GM23248 (cell line): ENCODE data around the gene ZSCAN25. TPM values are rescaled to one million over a fixed set of nuclear protein-coding genes. Genes with fewer than 3 reads are reported as not detected.
A peak's percentile ranks its signal among the peaks of the same experiment; 100 is the strongest.

Experiments
- DNase-seq: peaks from one replicate; pipeline ENCODE4 v3.0.0-alpha.2; 2015
- H2AFZ ChIP-seq: fragments of 200-600 bp; sonication (generic); 2 replicates; pipeline ENCODE4 v1.6.1; 2016; ENCODE audit warnings: antibody characterized with exemption
- H3F3A ChIP-seq: fragments of 200-600 bp; sonication (generic); 2 replicates; pipeline ENCODE4 v1.6.1; 2016; ENCODE audit warnings: mild to moderate bottlenecking, antibody characterized with exemption, mixed run types; ENCODE audit not compliant: insufficient read depth
- H3K27ac ChIP-seq: fragments of 200-600 bp; sonication (generic); 2 replicates; pipeline ENCODE4 v1.5.1; 2016; ENCODE audit warnings: mild to moderate bottlenecking
- H3K27me3 ChIP-seq: fragments of 200-600 bp; sonication (generic); replicated peaks from 2 replicates; pipeline ENCODE4 v1.6.1; 2016; ENCODE audit warnings: mild to moderate bottlenecking; ENCODE audit not compliant: insufficient read depth
- H3K36me3 ChIP-seq: fragments of 200-600 bp; sonication (generic); 2 replicates; pipeline ENCODE4 v1.6.1; 2016; ENCODE audit warnings: low read depth, mild to moderate bottlenecking
- H3K4me1 ChIP-seq: fragments of 200-600 bp; sonication (generic); 2 replicates; pipeline ENCODE4 v1.6.1; 2016; ENCODE audit warnings: mild to moderate bottlenecking; ENCODE audit not compliant: insufficient read depth
- H3K4me2 ChIP-seq: fragments of 200-600 bp; sonication (generic); one replicate; pipeline ENCODE4 v1.6.1; 2016; ENCODE audit warnings: mild to moderate bottlenecking; ENCODE audit not compliant: unreplicated experiment
- H3K4me3 ChIP-seq: fragments of 200-600 bp; sonication (generic); 2 replicates; pipeline ENCODE4 v1.5.1; 2016; ENCODE audit warnings: mild to moderate bottlenecking
- H3K79me2 ChIP-seq: fragments of 200-600 bp; sonication (generic); 2 replicates; pipeline ENCODE4 v1.6.1; 2016; ENCODE audit warnings: mild to moderate bottlenecking; ENCODE audit not compliant: insufficient read depth
- H3K9ac ChIP-seq: fragments of 200-600 bp; sonication (generic); 2 replicates; pipeline ENCODE4 v1.6.1; 2016; ENCODE audit warnings: mild to moderate bottlenecking
- H3K9me2 ChIP-seq: fragments of 200-600 bp; sonication (generic); 2 replicates; pipeline ENCODE4 v1.6.1; 2016; ENCODE audit warnings: mixed run types, mild to moderate bottlenecking, moderate library complexity; ENCODE audit not compliant: insufficient read depth
- H3K9me3 ChIP-seq: fragments of 200-600 bp; sonication (generic); one replicate; pipeline ENCODE4 v1.6.1; 2017; ENCODE audit warnings: low read depth
- H4K20me1 ChIP-seq: fragments of 200-600 bp; sonication (generic); 2 replicates; pipeline ENCODE4 v1.6.0; 2016; ENCODE audit not compliant: insufficient read depth
- EZH2 ChIP-seq: fragments of 200-600 bp; sonication (generic); IDR thresholded peaks from 2 replicates; pipeline ENCODE4 v1.6.1; 2018; ENCODE audit warnings: antibody characterized with exemption, mild to moderate bottlenecking; ENCODE audit not compliant: insufficient read depth, poor library complexity, severe bottlenecking
- EZH2phosphoT487 ChIP-seq: fragments of 200-600 bp; sonication (generic); IDR thresholded peaks from 2 replicates; pipeline ENCODE4 v1.6.1; 2018; ENCODE audit warnings: antibody characterized with exemption, moderate library complexity, mild to moderate bottlenecking, low read depth; ENCODE audit not compliant: insufficient read depth
- WGBS, 2 experiments: methylation state at CpG; one replicate each; pipeline ENCODE4 v1.1.6; 2015 to 2017; ENCODE audit warnings: low lambda C conversion rate in 2 of 2, low coverage in 1 of 2; ENCODE audit errors: missing lambda C conversion rate in 2 of 2; 5-methylcytosine and 5-hydroxymethylcytosine counted together
- in situ Hi-C: fragments of 300-500 bp; cut with MboI; formaldehyde crosslinking; loops from 2 replicates; pipeline ENCODE4 v1.15.0; 2020
- polyA plus RNA-seq: library from polyadenylated mRNA; unstranded; fragments of >200 nt; fragmentation: Nextera tagmentation; extraction: Ambion mirVana; gene quantifications from 2 replicates; pipeline ENCODE4 v1.2.1, GENCODE V29; 2016
- total RNA-seq: library from RNA; depleted of rRNA; stranded (reverse); fragments of >200 nt; shearing (Covaris generic); gene quantifications from 2 replicates; pipeline ENCODE4 v1.2.3, GENCODE V29; 2014

ZSCAN25 gene
- total and polyA plus RNA-seq, 2 experiments from 2014 or later = 6.5 to 7.2 TPM

- Histone ChIP-seq H3K4me1 (0 out of 2 replicates have a peak, but pooled peaks cover 4% of the 10 kb centered on the region), H3K9me3 (no peaks in the 10 kb centered on the region), H3K27ac (no peak overlapping the region), H3K4me3 (no peak overlapping the region), H2AFZ (no peak overlapping the region), H4K20me1 (no peaks in the 10 kb centered on the region; the same call in 1 of the 2 replicates), H3F3A (no peaks in the 10 kb centered on the region), H3K9me2 (no peaks in the 10 kb centered on the region), H3K27me3 (no peaks in the 10 kb centered on the region), H3K4me2 (no peak overlapping the region), H3K36me3 (no peaks in the 10 kb centered on the region), H3K9ac (no peak overlapping the region), H3K79me2 (no peaks in the 10 kb centered on the region)
- 96 to 100% methylated on average over 1 of the region's 1 CpG for WGBS, 2 experiments
- DNase-seq = peak; percentile 32
- no peak for TF ChIP-seq EZH2
- no peak for TF ChIP-seq EZH2phosphoT487
- in situ Hi-C loops = no loop called here
Observed at GRCh38 chr7:99642027-99642426, 25.3 kb downstream of the ZSCAN25 start.

- H2AFZ ChIP-seq = no peak overlapping the region
- WGBS, 2 experiments = 56 to 71% methylated on average over 2 of the region's 2 CpGs
- no peak overlapping the region for H3K4me3 ChIP-seq
- no peaks in the 10 kb centered on the region for H3F3A ChIP-seq
- H3K4me2 ChIP-seq = no peak overlapping the region
- TF ChIP-seq EZH2phosphoT487 (no peak), EZH2 (no peak)
- no peaks in the 10 kb centered on the region for H4K20me1 ChIP-seq
- DNase-seq = no peak
- H3K79me2 ChIP-seq = no peaks in the 10 kb centered on the region
- H3K27me3 ChIP-seq = no peaks in the 10 kb centered on the region
- H3K4me1 ChIP-seq = 0 out of 2 replicates have a peak, but pooled peaks cover 4% of the 10 kb centered on the region
- no peaks in the 10 kb centered on the region for H3K36me3 ChIP-seq
- in situ Hi-C loops = no loop called here
- H3K9me3 ChIP-seq = no peaks in the 10 kb centered on the region
- no peak overlapping the region for H3K27ac ChIP-seq
- no peaks in the 10 kb centered on the region for H3K9me2 ChIP-seq
- no peak overlapping the region for H3K9ac ChIP-seq
Observed at GRCh38 chr7:99643464-99643863, 26.7 kb downstream of the ZSCAN25 start.

GRCh38 chr7:99644431-99644830 lies 27.7 kb downstream of the ZSCAN25 start:
- Histone ChIP-seq H3K9ac (no peak overlapping the region), H3K4me2 (no peak overlapping the region), H3K4me3 (no peak overlapping the region), H3K4me1 (0 out of 2 replicates have a peak, but pooled peaks cover 4% of the 10 kb centered on the region), H3K27ac (no peak overlapping the region), H3K27me3 (no peaks in the 10 kb centered on the region), H2AFZ (no peak overlapping the region), H4K20me1 (no peaks in the 10 kb centered on the region), H3K9me2 (no peaks in the 10 kb centered on the region), H3K9me3 (no peaks in the 10 kb centered on the region), H3K36me3 (no peaks in the 10 kb centered on the region), H3K79me2 (no peaks in the 10 kb centered on the region), H3F3A (no peaks in the 10 kb centered on the region)
- TF ChIP-seq EZH2phosphoT487 = no peak
- no peak for TF ChIP-seq EZH2
- in situ Hi-C loops = no loop called here
- 76 to 80% methylated on average over 3 of the region's 3 CpGs for WGBS, 2 experiments
- no peak for DNase-seq

GRCh38 chr7:99645590-99645989 lies 28.8 kb downstream of the ZSCAN25 start:
- Histone ChIP-seq H3K4me2 (no peak overlapping the region), H3K36me3 (no peaks in the 10 kb centered on the region), H3K27ac (no peak overlapping the region), H3F3A (no peaks in the 10 kb centered on the region), H3K4me3 (no peak overlapping the region), H3K9me3 (no peaks in the 10 kb centered on the region), H3K9me2 (no peaks in the 10 kb centered on the region), H3K9ac (no peak overlapping the region), H4K20me1 (no peaks in the 10 kb centered on the region), H2AFZ (no peak overlapping the region), H3K79me2 (no peaks in the 10 kb centered on the region), H3K27me3 (no peaks in the 10 kb centered on the region), H3K4me1 (0 out of 2 replicates have a peak, but pooled peaks cover 4% of the 10 kb centered on the region)
- DNase-seq = no peak
- 82 to 89% methylated on average over 1 of the region's 1 CpG for WGBS, 2 experiments
- in situ Hi-C loops = no loop called here
- no peak for TF ChIP-seq EZH2phosphoT487
- no peak for TF ChIP-seq EZH2

GRCh38 chr7:99648843-99649242 lies 32.1 kb downstream of the ZSCAN25 start:
- Histone ChIP-seq H3K36me3 (no peaks in the 10 kb centered on the region), H3K9ac (no peak overlapping the region), H3K9me3 (no peaks in the 10 kb centered on the region), H3F3A (no peaks in the 10 kb centered on the region), H4K20me1 (no peaks in the 10 kb centered on the region), H3K9me2 (no peaks in the 10 kb centered on the region), H3K4me2 (no peak overlapping the region), H3K27me3 (no peaks in the 10 kb centered on the region), H3K27ac (no peak overlapping the region), H2AFZ (no peak overlapping the region), H3K79me2 (no peaks in the 10 kb centered on the region), H3K4me3 (no peak overlapping the region), H3K4me1 (no peaks in the 10 kb centered on the region)
- in situ Hi-C loops = no loop called here
- TF ChIP-seq EZH2phosphoT487 (no peak), EZH2 (no peak)
- WGBS, 2 experiments = 86% methylated on average over 2 of the region's 2 CpGs
- peak; percentile 15 for DNase-seq
